HS-27A (cell line): ENCODE results near the gene CEP85.
"Not testable (repeated sequence)": the region's sequence is repeated elsewhere in the genome, so short reads cannot be mapped to it uniquely, and the experiment has no call there.

Experiments
- DNase-seq: peaks from one replicate; pipeline ENCODE4 v3.0.0-alpha.2; 2012; ENCODE audit warnings: low read depth, missing footprints

The CEP85 gene

DNA sequence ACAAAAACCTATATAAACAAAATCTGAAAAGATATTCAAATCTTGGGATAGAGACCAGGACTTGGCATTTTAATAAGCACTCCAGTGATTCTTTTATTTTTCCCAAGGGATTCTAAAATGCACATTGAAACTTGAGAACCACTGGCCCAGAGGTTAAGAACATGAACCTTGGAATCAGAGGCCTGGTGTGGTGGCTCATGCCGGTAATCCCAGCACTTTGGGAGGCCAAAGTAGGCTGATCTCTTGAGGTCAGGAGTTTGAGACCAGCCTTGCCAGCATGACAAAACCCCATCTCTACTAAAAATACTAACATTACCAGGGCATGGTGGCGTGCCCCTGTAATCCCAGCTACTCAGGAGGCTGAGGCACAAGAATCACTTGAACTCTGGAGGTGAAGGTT is 12.9 kb upstream of the CEP85 start:
- DNase-seq, result no peak

DNA sequence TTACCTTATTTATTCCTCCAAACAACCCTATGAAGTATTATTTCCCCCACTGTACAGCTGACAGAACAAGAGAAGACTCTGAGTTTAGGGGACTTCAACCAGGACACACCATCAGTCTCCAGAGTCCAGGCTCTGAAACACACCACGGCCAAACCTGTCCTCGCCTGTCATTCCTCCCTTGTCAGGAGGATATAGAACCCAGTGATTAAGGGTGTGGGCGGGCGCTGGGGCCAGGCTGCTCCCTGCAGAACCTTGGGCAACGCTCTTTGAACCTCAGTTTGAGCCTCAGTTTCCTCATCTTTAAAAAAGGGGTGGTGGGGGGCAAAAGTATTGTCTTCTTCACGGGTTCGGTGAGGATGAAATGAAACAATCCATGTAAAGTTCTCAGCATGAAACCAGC is 9.4 kb upstream of the CEP85 start:
- no peak for DNase-seq

DNA sequence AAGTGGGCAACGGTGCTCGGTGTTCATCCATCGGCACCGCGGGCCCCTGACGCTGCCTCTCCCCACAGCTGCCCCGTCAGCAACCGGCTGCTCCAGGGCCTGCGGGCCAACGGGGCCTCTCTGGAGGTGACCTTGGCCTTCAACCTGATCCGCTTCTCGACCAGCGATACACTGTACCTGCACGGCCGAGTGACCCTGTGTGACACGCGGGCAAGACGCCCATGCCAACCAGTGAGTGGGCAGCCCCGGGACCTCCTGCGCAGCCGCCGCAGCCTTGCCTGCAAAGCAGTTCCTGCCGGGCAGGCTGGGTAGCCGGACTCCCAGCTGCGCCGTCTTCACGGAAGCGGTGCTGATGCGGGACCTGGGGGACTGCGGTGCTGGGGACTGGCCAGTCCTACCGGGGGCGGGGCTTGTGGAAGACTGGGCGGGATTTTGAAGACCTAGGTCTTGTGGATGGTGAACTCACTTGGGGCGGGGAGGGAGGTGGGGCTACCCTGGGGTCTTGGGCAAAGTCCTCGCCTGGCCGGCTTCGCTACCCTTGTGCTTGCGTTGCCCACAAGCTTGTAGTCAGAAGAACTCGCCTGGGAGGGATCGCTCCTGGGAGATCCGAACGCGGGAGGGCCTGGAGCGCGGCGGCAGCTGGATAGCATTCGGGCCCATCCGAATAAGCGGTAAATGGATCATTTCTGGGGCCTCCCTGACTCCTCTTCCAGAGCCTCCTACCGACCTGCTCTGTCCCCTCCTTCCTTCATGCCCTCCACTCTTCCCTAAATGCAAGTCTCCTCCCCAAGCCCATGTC is 8.8 kb upstream of the CEP85 start:
- DNase-seq, result no peak

GRCh38 chr1:26230682-26231081 is 3.3 kb upstream of the CEP85 start:
- DNase-seq, result not testable (repeated sequence)

DNA sequence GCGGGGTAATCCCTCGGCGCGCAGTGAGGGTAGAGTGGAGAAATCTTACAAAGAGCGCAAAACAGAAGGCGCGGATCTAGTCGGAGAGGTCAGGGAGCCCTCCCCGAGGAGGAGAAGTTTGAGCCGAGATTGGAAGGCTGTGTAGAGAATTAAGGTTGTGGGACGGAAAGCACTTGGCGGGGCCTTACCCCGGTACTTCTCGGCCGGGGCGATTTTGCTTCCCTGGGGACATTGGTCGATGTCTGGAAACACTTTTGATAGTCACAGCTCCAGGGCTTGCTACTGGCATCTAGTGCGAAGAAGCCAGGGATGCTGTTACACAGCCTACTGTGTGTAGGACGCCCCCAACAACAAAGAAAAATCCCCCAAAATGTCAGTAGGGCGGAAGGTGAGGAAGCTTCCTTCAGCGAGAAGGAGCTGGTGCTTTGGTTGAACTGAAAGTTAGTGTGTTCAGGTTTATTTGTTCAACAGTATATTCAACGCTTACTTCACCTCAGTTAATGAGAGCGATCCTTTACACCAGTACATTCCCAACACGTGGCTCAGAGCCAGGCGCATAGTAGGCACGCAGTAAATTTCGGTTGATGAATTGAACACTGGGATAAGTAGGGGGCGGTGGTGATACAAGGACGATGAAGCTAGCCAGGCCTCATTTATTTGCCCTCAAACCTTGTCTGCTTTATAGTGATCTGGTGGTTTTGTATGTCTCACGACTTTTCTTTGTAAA is 807 bp downstream of the CEP85 start:
- peak; percentile 24 for DNase-seq

DNA sequence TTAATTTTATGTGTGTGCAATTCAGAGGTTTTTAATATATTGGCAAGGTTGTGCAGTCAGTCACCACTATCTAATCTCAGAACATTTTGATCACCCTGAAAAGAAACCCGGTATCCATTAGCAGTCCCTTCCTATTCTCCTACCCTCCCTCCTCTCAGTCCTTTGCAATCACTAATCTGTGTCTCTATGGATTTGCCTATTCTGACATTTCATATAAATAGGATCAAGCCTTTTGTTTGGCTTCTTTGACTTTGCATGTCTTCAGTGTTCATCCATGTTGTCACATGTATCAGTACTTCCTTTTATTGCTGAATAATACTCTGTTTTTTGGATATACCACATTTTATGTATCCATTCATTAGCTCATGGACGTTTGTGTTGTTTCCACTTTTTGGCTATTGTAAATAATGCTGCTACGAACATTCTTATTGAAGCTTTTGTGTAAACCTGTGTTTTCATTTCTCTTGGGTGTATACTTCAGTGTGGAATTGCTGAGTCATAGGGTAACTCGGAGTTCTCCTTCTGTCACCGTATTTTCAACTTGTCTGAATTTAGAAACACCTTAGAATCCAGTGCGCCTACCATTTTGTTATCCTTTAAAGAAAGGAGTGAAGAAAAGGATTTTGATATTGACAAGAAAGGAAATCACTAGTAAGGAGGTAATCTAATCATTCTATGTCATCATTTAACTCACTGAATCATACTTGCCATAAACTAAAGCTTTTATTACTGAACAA is 3.4 kb downstream of the CEP85 start:
- DNase-seq, result no peak

GRCh38 chr1:26239936-26240335 is 5.9 kb downstream of the CEP85 start:
- DNase-seq, result peak; percentile 20

DNA sequence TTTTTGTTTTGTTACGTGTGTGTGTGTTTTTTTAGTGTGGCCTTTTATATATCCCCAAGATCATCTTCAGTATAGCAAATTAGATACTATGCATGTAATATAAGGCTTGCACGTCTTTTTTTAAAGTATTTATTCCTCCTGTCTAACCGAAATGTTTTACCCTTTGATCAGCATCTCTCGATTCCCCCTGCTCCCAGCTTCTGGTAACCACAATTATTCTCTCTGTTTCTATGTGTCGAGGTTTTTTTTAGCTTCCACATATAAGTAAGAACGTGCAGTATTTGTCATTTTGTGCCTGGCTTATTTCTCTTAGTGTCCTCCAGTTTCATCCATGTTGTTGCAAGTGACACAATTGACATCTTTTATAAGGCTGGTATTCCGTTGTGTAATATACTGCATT is 18.7 kb downstream of the CEP85 start:
- no peak for DNase-seq

- DNase-seq, result no peak
Measured at GRCh38 chr1:26254404-26254803, 20.4 kb downstream of the CEP85 start.

DNA sequence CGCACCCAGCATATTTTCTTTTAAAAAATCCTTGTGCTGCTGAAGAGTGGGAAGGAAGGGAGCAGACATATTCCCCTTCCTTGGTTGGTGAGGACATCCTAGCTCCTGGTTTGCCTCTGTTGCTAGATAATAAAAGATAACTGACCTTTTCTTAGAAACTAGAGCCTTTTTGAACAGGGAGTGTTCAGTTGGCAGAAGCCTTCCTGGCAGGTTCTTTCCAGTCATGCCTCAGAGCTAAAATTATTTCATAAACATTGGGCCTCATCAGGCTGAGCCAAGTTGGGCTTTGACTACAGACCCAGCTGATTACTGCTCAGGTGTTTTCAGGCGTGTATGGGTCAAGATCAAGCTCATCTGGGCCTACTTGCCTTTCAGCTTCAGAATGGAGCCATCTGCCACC is 23.2 kb downstream of the CEP85 start:
- DNase-seq, result no peak

DNA sequence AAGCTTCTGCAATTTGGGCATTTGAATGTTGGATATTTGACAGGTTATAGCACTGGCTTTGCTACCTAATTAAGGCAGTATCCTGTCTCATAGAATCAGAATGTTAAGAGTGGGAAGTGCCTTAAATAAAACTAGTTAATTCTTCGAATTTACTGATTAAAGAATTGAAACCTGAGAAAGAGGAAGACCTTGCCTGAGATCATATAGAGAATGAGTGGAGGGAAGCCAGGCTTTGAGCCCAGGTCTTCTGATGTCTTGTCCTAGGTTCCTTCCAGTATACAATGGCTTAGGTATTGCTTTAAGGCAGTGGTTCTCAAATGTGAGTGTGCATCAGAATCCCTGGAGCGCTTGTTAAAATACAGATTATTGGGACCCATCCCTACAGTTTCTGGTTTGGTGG is 25.0 kb downstream of the CEP85 start:
- no peak for DNase-seq

DNA sequence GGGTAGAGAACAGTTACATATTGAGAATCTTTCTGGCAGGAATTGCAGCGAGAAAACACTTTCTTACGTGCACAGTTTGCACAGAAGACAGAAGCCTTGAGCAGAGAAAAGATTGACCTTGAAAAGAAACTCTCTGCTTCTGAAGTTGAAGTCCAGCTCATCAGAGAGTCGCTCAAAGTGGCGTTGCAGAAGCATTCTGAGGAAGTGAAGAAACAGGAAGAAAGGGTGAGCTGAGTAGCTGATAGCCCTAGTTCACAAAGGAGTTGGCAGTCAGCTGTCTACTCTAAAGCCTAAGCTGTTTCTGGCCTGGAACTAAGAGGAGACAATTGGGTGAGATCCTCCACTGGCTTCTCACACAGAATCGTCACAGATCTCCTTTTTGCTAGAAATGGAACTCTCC is 25.6 kb downstream of the CEP85 start:
- DNase-seq, result no peak

GRCh38 chr1:26263212-26263611 is 29.2 kb downstream of the CEP85 start:
- DNase-seq, result no peak

DNA sequence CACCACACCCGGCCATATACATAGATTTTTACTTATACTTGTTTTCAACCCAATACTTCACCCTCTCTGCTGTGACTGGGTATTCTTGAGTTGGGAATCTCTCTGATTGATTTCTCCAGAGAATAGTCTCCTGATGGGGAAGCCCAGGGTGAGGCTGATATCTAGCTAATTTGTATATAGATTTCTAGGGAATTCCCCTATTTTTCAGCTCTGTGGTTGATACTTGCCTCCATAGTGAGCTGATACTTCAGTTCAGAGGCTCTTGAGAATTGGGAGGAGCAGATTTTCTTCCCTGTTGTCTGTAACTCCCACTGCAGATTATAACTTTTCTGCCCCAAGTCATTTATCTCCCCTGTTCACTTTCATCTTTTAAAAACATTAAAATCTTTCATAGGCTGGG is 31.4 kb downstream of the CEP85 start:
- no peak for DNase-seq

DNA sequence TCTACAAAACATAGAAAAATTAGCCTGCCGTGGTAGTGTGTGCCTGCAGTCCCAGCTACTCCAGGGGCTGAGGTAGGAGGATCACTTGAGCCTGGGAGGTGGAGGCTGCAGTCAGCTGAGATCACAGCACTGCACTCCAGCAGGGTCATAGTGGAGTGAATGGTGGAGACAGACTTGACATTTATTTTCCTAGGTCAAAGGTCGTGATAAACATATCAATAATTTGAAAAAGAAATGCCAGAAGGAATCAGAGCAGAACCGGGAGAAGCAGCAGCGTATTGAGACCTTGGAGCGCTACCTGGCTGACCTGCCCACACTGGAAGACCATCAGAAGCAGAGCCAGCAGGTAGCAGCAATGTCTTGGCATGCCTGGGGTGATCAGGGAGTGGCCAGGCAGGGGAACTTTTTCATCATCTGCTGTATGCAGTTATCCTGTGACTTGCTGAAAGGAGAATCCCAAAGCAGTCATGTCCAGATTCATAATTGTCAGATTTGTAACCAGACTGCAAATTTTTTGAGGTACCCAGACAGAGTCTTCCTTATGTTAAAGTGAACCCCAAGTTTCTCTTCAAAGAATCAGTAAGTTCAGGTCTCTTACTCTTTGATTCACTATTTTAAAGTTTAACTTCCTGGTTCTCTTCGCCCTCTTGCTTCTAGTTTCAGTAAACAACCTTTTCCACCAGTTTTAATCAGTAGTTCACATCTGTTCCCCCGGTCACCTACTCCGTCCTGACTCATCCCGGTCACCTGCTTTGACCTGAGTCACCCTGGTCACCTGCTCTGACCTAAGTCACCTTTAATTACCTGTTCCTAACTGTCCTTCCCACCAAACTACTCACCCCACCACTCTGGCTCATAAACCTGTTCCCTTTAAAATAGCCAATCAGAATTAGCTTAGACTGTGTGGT is 34.5 kb downstream of the CEP85 start:
- DNase-seq, result no peak

GRCh38 chr1:26269198-26269550 is 35.2 kb downstream of the CEP85 start:
- no peak for DNase-seq

DNA sequence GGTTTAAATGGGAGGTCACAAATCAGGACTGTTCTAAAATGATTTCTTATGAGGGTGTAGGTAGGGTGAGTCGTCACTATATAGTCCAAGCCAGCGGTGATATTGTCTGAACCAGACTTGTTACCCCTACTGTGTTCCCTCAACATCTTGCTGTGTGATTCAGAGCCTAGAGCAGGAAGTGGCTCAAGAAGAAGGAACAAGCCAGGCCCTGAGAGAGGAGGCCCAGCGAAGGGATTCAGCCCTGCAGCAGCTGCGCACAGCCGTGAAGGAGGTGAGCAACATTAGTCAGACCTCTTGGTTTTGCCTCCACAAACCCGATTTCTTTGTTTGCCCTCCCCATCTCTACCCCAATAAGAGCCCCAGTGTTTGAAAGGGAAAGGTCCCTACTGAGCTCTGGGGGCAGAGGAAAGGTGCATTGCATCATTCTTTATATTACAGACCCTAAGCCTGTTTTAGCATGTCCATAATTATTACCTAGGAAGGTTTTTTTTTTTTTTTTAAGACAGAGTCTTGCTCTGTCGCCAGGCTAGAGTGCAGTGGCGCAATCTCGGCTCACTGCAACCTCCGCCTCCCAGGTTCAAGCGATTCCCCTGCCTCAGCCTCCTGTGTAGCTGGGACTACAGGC is 40.9 kb downstream of the CEP85 start:
- DNase-seq, result no peak

DNA sequence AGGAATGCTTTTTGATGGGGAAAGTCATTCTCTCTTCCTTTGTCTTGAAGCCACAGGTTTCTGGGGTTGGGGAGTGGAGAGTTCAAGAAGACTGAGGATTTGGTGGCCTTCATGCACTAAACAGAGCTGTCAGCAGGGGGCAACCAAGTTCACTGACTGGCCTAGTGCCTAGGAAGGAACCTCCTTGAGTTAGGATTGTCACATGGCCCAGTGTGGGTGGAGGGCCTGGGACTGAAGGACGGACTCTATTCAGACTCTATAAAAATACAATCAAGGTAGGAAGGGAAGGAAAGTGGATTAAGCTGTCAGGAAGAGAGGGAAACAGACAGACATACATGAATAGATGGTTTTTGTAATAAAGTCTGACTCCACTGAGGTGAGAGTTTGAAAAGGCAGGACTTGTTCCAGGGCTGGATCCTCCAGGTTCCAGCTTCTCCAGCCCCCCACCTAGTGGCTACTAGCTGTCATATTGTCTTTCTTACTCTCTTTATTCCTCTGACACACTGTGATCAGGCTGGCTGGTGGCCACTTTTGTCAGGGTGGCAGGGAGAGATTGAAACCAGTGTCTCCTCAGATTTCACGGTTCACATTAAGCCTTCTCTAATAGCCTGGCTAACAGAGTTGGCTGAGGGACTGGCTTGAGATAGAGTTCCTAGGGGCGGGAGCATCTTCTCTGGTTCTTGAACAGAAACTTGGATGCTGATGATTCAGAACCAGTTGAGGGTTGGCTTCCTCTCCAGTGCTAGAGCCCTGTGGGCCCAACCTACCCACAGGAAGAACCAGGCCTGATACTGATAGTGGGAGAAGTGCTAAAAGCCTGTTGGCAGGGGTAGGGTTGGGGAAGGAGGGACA is 41.8 kb downstream of the CEP85 start:
- DNase-seq, result peak; percentile 90

DNA sequence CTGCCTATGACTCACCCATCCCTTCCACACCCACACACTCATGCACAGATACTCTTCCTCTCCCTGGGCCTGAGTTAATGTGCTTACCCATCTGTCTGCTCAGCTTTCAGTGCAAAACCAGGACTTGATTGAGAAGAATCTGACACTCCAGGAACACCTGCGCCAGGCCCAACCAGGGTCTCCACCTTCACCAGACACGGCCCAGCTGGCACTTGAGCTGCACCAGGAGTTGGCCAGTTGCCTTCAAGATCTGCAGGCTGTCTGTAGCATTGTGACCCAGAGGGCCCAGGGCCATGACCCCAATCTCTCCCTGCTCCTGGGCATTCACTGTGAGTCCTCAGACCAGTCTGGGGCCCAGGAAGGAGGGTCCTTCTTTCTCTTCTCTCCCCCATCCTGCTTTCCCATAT is 42.4 kb downstream of the CEP85 start:
- no peak for DNase-seq

DNA sequence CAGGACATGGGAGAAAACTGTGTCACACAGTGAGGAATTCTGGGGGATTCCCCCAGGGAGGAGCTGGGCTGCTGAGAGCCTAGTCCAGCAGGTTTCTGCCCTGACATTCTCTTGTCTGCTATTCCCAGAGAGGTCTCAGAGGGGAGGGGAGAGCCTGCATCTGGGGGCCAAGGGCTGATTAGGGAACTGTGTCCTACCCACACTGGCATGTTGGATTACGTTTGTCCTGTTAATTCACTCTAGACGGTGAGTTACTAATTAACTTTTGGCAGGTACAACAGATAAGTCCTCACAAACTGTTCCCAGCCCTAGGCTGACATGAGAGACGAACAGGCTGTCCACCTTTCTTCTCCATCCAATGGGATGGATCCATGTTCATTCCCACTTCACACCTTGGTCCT is 43.3 kb downstream of the CEP85 start:
- DNase-seq, result no peak

- no peak for DNase-seq
Measured at GRCh38 chr1:26277719-26278118, 43.7 kb downstream of the CEP85 start.
